NCI-H82 (cell line): ENCODE measurements around the gene BARHL1.

Source experiments
- DNase-seq: peaks from one replicate; lab custom pipeline; 2025; lab: John Stamatoyannopoulos, UW

Gene BARHL1

DNA sequence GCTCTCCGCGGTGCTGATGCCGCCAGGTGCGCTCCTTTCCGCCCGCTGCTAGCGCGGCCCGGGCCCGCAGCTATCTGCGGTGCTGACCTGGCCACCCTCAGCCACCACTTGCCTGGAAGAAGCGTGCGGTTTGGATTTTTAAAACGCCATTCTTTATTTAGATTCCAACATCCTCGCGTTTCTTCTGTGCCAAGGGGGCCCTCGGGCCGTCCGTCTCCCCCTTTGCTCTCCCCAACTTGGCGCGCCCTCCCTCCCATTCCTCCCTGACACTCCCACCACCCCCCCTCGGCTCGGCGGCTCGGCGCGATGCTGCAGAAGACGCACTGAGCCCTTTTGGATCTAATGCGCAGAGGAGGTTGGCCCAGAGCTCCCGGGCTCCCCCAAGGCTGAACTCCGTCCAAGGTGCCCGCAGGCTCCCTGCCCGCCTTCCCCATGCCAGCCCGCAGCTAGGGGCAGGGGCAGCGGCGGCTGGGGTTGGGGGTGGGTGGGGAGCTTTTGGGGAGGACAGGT is at the start of gene BARHL1:
Gene BARHL1, plus strand, starts transcription at position 331 of the 510 bp plus-strand sequence. CDS start 192 bp downstream, outside the sequence.
- DNase-seq: no peak

DNA sequence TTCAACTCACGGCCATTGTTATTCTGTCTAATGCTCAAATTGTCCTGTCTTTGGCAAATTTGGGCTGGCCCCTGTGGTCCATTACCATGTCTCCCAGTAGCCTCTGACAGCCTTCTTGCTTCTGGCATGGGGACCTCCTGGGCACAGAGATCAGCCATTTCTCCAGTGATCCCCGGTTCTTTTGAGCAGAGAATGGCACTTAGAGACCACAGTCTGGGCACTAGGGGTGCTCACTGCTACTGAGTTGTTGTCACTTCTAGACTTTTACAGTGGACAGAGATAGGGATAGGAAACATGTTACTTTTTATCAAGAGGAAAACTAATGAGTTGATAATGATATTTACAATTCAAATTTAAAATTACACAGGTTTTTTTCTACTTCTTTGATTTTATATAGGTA is 47.6 kb upstream of the BARHL1 start:
- no peak for DNase-seq

DNA sequence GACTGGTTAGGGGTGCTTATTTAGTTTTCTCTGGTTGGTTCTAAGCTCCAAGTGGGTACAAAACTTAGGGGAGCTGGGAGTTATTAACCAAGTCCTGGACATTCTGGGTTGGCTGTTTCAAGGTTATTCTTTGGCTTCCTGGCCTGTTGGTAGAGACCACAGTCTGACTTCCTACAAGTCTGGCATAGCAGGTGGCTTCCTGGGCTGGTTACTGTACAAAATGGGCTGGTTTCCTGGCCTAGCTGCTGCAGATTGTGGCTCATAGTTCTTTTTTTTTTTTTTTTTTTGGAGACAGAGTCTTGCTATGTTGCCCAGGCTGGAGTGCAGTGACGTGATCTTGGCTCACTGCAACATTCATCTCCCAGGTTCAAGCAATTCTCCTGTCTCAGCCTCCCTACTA is 46.3 kb upstream of the BARHL1 start:
- DNase-seq: no peak

DNA sequence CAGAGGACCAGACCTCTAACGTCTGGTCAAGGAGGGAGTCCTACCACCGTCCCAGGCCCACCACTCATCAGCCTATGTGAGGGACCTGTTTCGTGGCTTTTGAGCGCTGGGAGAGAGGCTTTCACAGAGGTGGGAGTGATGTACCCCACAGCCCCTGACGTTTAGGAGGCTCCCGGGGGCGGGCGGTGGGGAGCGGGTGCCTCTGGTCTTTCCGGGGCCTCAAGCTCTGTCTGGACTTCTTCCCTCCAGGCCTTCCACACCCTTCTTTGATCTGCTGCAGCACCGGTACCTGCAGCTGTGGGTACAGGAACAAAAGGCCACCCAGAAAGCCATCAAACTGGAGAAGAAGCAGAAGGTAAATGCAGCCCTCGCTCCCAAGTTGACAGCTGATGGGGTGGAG is 45.1 kb upstream of the BARHL1 start:
- DNase-seq: no peak

DNA sequence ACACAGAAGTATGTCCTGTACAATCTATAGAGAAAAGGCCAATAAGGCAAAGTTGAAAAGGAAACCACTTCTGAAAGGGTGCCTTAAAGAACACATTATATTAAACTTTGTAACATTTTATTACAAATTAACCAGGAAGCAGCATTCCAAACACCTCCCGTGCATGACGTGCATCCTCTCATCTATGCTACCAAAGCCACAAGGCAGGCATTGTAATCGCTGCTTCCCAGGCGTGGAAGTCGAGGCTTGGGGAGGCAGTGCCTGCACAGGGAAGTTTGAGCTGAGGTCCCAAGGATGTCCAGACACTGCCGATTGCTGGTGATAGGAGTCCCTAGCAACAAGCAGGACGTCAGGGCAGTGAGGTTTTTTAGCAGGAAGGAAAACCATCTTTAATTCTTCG is 44.3 kb upstream of the BARHL1 start:
- no peak for DNase-seq

DNA sequence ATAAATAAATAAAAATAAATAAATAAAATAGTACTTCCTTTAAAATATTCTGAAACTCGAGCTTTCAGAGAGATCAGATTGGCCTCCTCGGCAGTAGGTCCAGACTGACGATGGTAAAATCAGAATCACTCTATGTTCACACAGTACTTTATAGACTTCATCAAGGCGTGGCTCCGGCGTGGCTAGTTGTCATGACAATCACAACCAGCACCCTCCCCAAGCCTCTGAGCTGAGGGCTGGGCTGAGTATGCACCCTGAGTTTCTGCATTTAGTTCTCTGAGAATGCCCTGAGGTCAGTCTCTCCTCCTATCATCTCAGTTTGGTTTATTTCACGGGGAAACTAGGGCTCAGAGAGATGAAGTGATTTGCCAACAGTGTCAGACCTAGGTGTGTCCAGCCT is 43.3 kb upstream of the BARHL1 start:
- DNase-seq: no peak

DNA sequence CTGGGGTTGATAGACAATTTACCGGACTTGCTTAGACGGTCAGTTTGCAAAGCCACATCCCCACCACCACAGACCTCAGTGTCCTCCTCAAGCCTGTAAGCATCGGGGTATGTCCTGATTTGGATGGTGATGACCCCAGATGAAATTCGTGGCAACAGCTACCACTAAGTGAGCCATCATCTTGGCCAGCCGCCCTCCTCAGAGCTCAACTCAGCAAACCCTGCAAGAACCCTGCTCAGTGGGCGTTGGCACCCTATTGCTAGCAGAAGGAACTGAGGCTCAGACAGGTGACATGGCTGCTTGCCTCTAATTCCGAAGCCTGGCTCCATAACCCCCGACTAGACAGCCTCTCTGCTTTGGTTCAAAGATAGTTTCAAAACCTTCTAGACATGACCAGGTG is 41.4 kb upstream of the BARHL1 start:
- DNase-seq: no peak

DNA sequence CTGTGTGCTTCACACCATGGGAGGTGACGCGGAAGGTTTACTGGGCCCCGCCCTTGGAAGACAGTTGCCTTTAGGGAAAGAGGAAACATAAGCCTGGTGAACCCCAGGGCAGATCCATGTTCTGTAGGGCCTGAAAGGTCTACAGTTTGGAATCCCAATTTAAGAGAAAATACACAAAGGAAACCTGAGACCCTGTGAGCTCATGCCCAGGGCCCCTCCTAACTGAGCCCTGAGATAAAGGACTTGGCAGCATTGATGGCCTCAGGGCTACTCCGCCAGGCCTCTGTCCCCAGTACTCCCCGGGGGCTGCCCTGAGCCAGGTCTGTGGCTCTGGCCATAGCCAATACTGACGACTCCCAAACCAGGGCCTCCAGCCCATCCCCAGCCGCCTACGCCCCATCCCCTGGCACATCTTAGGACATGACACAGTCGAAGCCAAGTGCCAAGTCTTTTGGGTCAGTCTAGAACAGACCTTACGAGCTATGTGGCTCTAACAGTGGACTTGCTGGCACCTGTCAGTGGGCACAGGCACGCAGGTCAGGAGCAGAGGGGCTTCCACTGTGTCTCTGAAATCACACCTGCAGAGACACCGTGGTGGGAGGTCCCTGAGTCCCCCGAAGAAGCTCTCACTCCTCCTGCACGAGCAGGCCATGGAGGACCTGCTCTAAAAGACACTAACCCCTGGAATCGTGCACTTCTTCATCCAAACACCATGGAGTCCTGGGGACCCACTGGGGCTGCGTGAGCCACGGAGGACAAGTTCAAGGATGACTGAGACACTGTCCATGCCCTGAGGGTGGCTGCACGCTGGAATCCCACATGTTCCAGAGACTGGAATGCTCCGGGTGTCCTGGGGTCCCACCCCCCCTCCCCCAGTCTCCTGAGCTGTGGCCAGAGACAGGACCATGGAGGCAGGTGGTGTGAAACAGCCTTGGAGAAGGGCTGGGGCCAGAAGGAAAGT is 40.3 kb upstream of the BARHL1 start:
- no peak for DNase-seq

DNA sequence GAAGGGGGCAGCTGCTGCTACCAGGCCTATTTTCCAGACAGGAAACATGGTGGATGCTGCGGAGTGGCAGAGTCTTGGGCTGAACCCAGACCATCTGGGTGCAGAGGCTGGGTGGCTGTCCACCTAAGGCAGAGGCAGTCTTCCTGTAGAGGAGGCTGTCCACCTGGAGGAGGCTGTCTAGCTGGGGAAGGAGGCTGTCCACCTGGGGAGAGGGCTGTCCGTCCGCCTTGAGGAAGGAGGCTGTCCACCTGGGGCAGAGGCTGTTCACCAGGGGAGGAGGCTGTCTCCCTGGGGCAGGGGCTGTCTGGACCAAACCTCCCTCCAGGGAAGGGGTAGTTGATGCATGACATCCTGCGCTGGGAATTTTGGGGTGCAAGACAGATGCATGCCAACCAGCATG is 39.2 kb upstream of the BARHL1 start:
- no peak for DNase-seq

- no peak for DNase-seq
Observed at GRCh38 chr9:132543960-132544359, 38.4 kb upstream of the BARHL1 start.

GRCh38 chr9:132545578-132545977 is 36.8 kb upstream of the BARHL1 start:
- DNase-seq: no peak

- DNase-seq: peak; percentile 97
Observed at GRCh38 chr9:132546148-132547051, 36.0 kb upstream of the BARHL1 start.

DNA sequence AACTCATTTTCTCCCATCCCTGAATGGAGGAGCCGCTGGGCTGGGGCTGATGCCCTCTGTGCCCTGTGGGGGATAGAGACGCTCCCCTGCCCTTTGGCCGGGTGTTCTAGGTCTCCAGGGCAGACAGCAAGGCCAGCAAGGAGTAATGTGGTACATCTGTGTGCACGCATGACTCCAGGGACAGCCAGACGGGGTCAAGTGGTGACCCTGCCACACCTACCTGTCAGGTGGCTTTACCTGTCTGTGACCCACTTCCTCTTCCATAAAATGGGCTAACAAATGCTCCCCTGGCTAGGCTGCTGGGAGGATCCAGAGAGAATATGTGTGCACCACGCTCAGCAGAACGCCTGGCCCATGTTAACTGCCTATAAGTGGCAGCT is 35.4 kb upstream of the BARHL1 start:
- DNase-seq: no peak

DNA sequence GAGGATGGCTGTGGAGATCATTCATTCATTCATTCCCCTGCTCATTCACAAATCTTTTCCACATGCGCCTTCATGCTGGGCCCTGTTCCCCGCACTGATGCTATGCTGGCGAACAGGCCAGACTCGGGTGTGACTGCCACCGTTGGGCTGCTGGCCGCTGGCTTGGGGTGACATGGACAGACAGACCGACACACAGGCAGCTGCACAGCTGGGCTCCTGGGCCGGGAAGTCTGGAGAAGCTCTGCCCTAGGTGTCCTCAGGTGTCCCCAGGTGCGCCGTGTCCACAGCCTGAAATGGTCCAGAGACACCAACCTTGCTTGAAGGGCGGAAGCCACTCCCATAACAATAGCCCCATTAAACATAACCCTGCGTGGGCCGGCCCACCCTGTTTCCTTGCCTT is 35.0 kb upstream of the BARHL1 start:
- no peak for DNase-seq

DNA sequence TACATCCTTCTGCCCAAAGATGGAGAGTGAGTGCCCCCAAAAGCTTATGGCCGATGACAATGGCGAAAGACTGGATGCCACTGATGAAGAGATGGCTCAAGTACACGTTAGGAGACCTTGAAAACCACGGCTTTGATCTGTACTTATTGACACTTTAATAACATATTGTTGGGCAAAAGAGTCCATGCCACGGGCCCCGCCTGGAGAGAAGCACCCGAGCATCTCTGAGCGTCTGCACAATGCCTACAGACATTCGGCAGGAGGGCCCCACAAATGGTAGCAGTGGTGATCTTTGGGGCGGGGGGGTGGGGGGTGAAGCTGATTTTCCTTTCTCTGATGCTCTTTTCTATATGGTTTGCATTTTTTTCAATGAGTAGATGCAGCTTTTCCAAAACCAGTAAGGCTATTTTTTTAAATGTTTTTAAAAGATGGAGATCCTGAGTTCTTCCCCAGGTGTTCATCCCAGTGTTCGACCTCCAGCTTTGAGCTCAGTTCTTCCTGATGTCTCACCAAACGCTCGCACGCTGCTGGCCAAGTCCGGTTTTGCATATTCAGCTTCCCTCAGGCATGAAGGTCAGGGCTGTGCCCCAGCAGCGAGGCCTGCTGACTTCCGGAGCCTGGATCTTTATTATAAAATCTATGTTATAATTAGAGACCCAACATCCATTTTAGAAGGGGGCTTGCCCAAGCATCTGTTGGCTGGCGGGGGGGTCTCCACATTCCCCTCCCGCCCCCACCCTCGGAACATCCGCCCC is 34.3 kb upstream of the BARHL1 start:
- DNase-seq: no peak

GRCh38 chr9:132548751-132549640 is 33.4 kb upstream of the BARHL1 start:
- DNase-seq: no peak

- peak; percentile 78 for DNase-seq
Observed at GRCh38 chr9:132551556-132551955, 30.9 kb upstream of the BARHL1 start.

DNA sequence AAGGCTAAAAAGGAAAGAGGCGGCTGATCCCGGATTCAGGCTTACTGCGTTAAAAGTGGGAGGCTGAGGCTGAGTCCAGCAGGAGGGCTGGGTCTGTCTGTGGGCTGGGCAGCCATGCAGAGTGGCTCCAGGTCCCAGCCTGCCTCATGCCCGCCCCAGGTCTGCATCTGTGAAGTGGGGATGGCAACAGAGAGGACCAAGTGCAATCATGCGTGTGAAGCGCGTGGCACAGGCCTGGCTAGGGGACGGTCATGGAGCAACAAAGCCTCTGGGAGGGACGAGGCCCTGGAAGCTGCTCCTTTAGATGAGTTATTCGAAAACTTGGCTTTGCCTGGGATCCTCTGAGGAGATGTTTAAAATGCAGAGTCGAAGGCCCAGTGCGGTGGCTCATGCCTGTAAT is 30.4 kb upstream of the BARHL1 start:
- no peak for DNase-seq

DNA sequence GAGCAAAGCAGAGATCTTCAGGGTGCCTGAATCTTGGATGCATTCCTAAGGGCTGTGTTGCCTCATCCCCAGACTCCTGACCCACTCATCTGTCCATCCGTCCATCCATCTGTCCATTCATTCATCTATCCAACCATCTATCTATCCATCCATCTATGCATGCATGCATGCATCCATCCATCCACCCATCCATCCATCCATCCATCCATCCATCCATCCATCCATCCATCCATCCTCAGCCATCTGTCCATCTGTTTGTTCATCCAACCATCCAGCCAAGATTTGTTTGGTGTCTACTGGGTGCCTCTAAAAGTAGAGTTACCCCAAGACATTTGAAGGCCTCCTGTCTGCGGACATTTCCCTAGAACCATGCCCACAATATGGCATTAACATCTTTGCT is 27.7 kb upstream of the BARHL1 start:
- DNase-seq: no peak

DNA sequence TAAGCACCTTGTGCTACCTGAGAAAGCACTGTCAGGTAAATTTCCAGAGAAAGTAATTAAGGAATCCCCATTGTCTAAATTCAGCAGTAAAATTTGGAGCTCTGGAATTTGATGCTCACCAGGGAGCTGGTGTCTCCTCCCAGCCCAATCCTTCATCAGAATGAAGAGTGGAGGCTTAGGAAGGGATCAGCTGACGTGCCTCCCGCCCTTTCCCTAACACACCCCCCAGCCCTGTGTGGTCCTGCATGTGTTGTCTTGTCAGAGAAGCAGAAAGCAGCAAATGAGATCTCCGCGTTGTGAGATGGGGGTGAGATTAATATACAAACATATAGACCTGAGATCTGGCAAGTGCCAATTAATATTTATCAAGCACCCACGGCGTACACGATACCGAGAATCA is 26.9 kb upstream of the BARHL1 start:
- no peak for DNase-seq

DNA sequence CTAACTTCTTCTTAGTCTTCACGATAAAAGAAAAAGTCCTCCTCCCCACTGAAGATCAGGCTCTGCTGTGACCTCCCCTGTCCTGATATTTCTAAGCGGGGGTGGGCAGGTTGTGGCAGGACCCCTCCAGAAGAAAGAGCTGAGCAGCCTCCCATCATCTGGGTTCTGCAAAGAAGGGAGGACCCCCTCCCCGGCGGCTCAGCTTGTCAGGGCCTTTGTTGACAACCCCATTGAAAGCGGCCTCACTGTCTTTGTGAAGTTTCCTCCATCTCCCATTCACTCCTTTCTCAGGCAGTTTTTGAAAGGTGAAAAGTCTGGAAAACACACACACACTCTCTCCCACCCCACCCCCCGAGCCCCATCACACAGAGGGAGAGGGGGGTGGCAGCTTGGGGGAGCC is 26.2 kb upstream of the BARHL1 start:
- DNase-seq: no peak
